ENCODE data around the gene ALKAL2.

Gene ALKAL2

DNA sequence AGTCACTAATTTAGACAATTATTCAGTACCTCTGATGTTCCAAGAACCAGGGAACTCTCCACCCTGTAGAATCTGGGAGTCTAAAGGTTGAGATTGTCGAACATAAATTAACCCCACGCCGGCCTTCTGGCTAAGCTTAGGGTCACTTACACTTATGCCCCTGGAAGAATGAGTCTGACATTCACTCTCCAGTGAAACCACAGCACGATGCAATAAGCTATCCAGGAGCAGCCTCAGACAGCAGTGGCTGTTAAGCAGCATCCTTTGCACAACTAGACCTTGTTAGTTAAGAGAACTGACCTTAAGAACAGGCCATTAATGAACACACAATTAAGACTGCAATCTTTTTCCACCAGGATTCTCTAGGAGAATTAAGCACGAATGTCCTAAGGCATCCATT, 49.0 kb downstream of the ALKAL2 start:
- no peak for DNase-seq

DNA sequence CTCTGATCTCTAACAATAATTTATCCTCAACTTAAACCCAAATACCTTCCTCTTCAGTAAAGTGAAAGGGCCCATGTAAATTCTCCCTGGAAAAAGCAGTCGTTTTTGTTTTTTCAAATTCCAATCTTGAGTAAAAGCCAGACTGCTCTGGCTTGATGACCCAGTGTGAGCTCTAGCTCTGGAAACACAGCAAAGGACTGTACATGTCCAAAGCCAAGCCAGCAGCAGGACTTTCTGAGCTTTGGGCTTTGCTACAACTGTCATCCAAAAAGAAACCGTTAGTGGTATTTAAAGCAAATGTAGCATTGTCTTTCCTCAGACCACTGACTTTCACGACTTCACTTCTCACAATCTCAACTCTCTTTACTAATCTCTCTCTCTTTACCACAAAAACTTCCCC, 49.5 kb downstream of the ALKAL2 start:
- DNase-seq: no peak

DNA sequence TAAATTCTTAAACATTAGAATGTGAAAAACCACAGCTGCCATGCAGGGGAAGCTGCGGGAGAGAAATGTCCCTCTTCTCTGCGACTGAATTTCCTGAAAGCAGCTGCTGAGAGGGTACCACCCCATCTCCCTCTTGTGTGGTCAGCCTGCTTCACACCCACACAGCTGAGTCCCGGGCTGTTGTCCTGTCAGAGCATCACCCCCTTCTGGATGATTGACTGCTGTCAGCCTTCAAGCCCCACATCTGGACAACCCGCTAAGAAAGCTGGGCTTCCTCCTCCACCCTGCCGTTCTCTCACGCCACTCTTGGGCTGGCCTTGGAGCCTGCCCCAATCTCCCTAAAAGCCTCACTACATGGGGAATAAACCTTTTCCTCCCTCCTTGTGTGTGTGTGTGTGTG, 50.0 kb downstream of the ALKAL2 start:
- no peak for DNase-seq

DNA sequence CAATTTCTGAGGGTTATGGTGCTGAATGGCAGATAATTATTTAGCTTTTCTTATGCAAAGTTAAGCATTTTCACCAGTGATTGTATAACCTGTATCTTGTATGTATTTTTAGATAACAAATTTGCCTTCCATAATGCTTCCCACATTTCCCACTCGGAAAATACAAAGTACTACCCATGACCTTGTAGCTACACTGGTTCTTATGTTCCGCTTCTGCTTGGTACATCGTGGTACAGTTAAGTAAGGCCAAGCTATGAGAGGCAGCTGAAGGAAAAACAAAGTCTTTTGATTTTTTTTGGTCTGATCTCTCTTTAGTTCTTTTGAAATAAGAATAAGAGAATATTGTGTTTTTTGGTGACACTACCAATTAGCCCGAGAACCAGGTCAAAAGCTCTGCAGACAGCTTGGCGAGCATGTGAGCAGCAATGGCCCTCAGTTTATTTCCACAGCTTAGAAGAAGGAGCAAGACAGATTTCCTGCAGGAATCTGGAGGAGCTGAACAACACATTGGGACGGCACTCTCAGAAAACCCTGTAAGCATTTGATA, 50.8 kb downstream of the ALKAL2 start:
- no peak for DNase-seq

DNA sequence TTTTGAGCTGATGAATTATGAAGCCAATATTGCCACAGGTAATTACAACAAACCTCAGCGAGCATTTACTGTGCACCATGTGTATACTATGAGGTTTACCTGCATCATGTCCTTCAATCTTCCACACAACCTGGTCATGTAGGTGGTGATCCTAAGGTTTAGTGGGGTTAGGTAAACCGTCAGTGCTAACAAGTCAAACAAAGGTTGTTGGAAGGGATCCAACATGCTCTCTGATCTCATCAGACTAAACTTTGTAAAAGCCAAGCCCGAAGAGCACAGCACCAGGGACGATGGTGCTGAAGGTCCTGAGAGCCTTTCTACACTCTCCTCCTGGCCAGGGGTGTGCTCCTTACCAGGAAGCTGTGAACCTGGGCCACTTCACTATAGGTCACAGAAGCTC, 53.5 kb downstream of the ALKAL2 start:
- no peak for DNase-seq

DNA sequence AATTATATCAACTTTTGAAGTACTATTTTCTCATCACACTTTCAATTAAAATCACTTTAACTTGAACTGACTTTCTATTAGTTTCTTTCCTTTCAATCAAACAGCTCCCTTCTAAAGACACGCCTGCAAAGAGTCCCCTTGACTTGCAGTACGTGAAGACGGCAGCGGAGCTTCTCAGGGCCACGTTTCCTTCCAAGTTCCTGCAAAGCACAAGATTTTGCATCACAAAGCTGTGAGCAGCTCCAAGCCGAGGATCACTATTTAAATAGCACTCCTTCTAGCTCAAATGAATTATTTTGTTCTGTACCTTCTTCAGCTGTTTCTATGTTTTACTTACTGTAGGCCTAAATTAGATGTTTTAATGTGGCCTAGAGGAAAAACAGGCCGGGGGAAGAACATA, 54.9 kb downstream of the ALKAL2 start:
- no peak for DNase-seq

DNA sequence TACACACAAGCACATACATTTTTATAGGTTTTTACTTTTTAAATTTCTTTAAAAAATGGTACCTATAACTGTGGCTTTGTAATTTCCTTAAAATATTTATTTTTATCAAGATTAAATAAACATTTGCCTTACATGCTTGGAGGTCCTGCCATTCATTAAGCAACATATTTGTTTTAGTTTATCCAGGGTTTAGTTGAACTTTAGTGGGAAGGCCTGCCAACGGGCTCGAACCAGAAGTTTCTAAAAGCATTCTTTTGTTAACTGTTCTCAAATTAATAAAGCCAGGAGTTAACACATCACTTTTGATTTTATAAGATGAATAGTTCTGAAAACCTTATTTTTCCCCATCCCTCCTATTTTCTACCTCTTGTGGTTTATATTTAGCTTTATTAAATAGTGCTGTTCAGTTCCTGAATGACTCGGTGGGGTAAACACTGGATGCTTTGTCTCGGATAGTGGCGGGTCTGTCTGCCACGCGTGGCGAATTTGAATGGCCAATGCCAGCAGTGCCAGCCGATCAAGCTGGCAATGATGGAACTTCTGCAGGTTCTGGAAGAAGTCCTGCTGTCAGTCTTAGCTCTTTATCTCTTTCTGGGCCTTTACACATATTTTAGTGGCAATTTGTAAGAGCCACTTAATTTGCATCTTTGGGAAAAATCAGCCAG, 56.2 kb downstream of the ALKAL2 start:
- no peak for DNase-seq
